Bronchial smooth muscle cell (primary cell): ENCODE results near the gene KIF26B. TPM values are rescaled to one million over a fixed set of nuclear protein-coding genes. Genes with fewer than 3 reads are reported as not detected.

Experiments
- total RNA-seq: library from RNA; depleted of rRNA; stranded (reverse); fragments of >200 nt; gene quantifications from 2 replicates; pipeline ENCODE4 v1.2.1, GENCODE V29; 2014

The KIF26B gene
- 0.26 and 1.3 TPM in 2 replicates for total RNA-seq

GRCh38 chr1:245154429-245155271 lies at the start of gene KIF26B:
Gene KIF26B, plus strand, starts transcription at chr1:245154985. Its CDS starts 440 bp downstream, at chr1:245155425.

